Thyroid gland (tissue), 4 donors: Measurements from ENCODE around the gene FNBP1. TPM values are rescaled to one million over a fixed set of nuclear protein-coding genes. Genes with fewer than 3 reads are reported as not detected.

Source experiments
- DNase-seq, 2 donors: peaks; one replicate each; pipeline ENCODE4 v3.0.0-alpha.2; 2019
- H3K27ac ChIP-seq, 3 donors: fragments of 200-600 bp; sonication (generic); 1 replicate in 2 of 3; 2 replicates in 1 of 3; pipeline ENCODE4 v1.5.1; 2016 to 2019; ENCODE audit warnings: mild to moderate bottlenecking in 1 of 3, moderate library complexity in 1 of 3
- H3K27me3 ChIP-seq: fragments of 200-600 bp; sonication (generic); one replicate; pipeline ENCODE4 v1.5.1; 2019
- H3K36me3 ChIP-seq, 2 donors: fragments of 200-600 bp; sonication (generic); one replicate each; pipeline ENCODE4 v1.5.1; 2016 to 2019
- H3K4me1 ChIP-seq, 2 donors: fragments of 200-600 bp; sonication (generic); one replicate each; pipeline ENCODE4 v1.5.1; 2017 to 2019
- H3K4me3 ChIP-seq, 3 donors: fragments of 200-600 bp; sonication (generic); replicated peaks in 1 of 3; 1 replicate in 2 of 3; 2 replicates in 1 of 3; pipeline ENCODE4 v1.5.1; 2016; ENCODE audit warnings: mild to moderate bottlenecking in 1 of 3
- H3K9me3 ChIP-seq: fragments of 200-600 bp; sonication (generic); one replicate; pipeline ENCODE4 v1.5.1; 2017
- POLR2A ChIP-seq, 2 donors: fragments of 450-650 bp; IDR thresholded peaks; one replicate each; pipeline ENCODE4 v1.6.1; 2017; ENCODE audit warnings: antibody characterized with exemption in 2 of 2, mild to moderate bottlenecking in 2 of 2, moderate library complexity in 1 of 2
- WGBS, 2 donors: methylation state at CpG; one replicate each; pipeline ENCODE4 v1.1.5; 2017; 5-methylcytosine and 5-hydroxymethylcytosine counted together
- intact Hi-C: fragments of 100-400 bp; cut with DNase I; formaldehyde crosslinking; loops from one replicate; pipeline ENCODE4 v1.15.1; 2023
- total RNA-seq, 4 donors: library from RNA; depleted of rRNA; stranded (reverse); fragments of >200 nt; gene quantifications; one replicate each; pipeline ENCODE4 v1.2.3, GENCODE V29; 2016
- TF ChIP-seq, protein P1 (sequence below), 6 experiments: fragments of 200-600 bp in 3 of 6; fragments of 450-650 bp in 3 of 6; sonication (generic) in 3 of 6; IDR thresholded peaks; one replicate each; pipeline ENCODE4 v1.5.1; 2016 to 2019; ENCODE audit warnings: antibody characterized with exemption in 6 of 6, mild to moderate bottlenecking in 2 of 6, inconsistent platforms in 1 of 6, moderate library complexity in 1 of 6

FNBP1 gene
- total RNA-seq, 4 donors from 2014 or later = 55.8 to 78.5 (median 76.0) TPM

GRCh38 chr9:130034570-130034969 is 8.4 kb downstream of the FNBP1 start:
- WGBS, 2 donors = 78 to 84% methylated on average over 1 of the region's 1 CpG
- no peaks in the 10 kb centered on the region for H3K27me3 ChIP-seq
- DNase-seq = no peak
- H3K9me3 ChIP-seq = no peaks in the 10 kb centered on the region
- intact Hi-C loops = no loop called here
- no peak overlapping the region for H3K27ac ChIP-seq
- no peak for TF ChIP-seq POLR2A (IDR thresholded peaks at IDR 0.05)
- TF ChIP-seq, protein P1, sequence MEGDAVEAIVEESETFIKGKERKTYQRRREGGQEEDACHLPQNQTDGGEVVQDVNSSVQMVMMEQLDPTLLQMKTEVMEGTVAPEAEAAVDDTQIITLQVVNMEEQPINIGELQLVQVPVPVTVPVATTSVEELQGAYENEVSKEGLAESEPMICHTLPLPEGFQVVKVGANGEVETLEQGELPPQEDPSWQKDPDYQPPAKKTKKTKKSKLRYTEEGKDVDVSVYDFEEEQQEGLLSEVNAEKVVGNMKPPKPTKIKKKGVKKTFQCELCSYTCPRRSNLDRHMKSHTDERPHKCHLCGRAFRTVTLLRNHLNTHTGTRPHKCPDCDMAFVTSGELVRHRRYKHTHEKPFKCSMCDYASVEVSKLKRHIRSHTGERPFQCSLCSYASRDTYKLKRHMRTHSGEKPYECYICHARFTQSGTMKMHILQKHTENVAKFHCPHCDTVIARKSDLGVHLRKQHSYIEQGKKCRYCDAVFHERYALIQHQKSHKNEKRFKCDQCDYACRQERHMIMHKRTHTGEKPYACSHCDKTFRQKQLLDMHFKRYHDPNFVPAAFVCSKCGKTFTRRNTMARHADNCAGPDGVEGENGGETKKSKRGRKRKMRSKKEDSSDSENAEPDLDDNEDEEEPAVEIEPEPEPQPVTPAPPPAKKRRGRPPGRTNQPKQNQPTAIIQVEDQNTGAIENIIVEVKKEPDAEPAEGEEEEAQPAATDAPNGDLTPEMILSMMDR (IDR thresholded peaks at IDR 0.05) = no peak
- H3K4me1 ChIP-seq = peaks cover 52 to 79% of the 10 kb centered on the region in 2 donors
- no peak overlapping the region for H3K4me3 ChIP-seq
- H3K36me3 ChIP-seq = no peaks in the 10 kb centered on the region

DNA sequence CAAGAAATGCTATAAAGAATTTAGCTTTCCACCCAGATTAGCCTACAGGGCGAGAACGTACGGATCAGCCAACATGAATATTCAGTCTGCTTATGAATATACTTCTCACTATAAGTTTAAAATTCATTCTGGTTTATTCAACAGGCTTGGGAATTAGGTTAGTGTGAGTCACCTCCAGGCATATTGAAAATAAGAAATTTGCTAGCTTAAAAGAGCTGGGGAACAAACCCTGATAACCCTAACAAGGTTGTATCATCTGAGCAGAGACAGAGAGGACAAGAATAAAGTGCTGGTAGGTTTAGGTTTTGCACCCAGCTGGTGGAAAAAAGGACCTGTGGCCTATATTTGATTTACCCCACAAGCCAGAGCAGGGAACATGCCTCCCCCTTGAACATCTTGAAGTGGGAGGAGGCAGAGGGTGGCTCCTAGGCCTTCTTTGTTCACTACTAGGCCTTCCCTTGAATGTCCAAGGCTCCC is 12.3 kb downstream of the FNBP1 start:
- Histone ChIP-seq H3K27me3 (no peaks in the 10 kb centered on the region), H3K4me3 (no peak overlapping the region), H3K4me1 (peaks cover 54 to 78% of the 10 kb centered on the region in 2 donors), H3K36me3 (no peaks in the 10 kb centered on the region), H3K9me3 (no peaks in the 10 kb centered on the region), H3K27ac (peak overlapping the region in 1 of 3 donors; percentile 33)
- TF ChIP-seq, protein P1 (IDR thresholded peaks at IDR 0.05) = no peak
- TF ChIP-seq POLR2A (IDR thresholded peaks at IDR 0.05) = no peak
- intact Hi-C loops = no loop called here
- DNase-seq = no peak
- 89 to 98% methylated on average over 3 of the region's 3 CpGs for WGBS, 2 donors

GRCh38 chr9:130029223-130029973 is 13.6 kb downstream of the FNBP1 start:
- Histone ChIP-seq H3K27ac (peak overlapping the region in 1 of 3 donors; percentile 44), H3K4me3 (no peak overlapping the region), H3K4me1 (peaks cover 55 to 78% of the 10 kb centered on the region in 2 donors), H3K27me3 (no peaks in the 10 kb centered on the region), H3K36me3 (no peaks in the 10 kb centered on the region), H3K9me3 (no peaks in the 10 kb centered on the region)
- intact Hi-C loops = no loop called here
- no peak for TF ChIP-seq POLR2A (IDR thresholded peaks at IDR 0.05)
- TF ChIP-seq, protein P1 (IDR thresholded peaks at IDR 0.05) = no peak
- WGBS, 2 donors = 88 to 91% methylated on average over 10 of the region's 10 CpGs
- DNase-seq = no peak

- Histone ChIP-seq H3K4me1 (peaks cover 62 to 83% of the 10 kb centered on the region in 2 donors), H3K27ac (peak overlapping the region; percentile 4 to 44 (median 8)), H3K27me3 (no peaks in the 10 kb centered on the region), H3K4me3 (no peak overlapping the region), H3K36me3 (no peaks in the 10 kb centered on the region), H3K9me3 (no peaks in the 10 kb centered on the region)
- TF ChIP-seq, protein P1 (IDR thresholded peaks at IDR 0.05) = no peak
- DNase-seq = no peak
- intact Hi-C loops = no loop called here
- WGBS, 2 donors = 63 to 69% methylated on average over 6 of the region's 6 CpGs
Measured at GRCh38 chr9:130028493-130029222, 14.3 kb downstream of the FNBP1 start.
